ENCODE measurements around the gene DUSP8.
"Not testable (repeated sequence)": the region's sequence is repeated elsewhere in the genome, so short reads cannot be mapped to it uniquely, and the experiment has no call there.

DUSP8 gene

DNA sequence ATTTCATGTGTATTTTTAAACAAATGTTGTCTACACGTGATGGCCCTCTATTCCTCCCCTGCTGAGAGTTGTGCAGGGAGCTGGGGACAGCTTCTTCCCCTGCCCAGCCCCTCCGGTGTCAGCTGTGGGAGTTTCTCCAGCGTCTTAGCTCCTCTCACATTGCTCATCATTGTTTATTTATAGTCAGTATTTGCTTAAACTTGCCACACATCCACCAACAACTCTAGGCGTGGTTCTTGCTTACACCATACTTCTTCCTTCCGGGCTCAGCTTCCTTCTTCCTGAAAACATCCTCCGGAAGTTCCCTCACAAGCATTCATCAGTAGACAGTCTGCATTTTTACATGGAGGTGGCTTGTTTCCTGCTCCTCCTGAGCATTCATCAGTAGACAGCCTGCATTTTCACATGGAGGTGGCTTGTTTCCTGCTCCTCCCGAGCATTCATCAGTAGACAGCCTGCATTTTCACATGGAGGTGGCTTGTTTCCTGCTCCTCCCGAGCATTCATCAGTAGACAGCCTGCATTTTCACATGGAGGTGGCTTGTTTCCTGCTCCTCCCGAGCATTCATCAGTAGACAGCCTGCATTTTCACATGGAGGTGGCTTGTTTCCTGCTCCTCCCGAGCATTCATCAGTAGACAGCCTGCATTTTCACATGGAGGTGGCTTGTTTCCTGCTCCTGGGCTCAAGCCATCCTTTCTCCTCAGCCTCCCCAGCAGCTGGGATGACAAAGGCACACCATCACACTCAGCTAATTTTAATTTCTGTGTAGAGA, 17.3 kb upstream of the DUSP8 start:
- DNase-seq: not testable (repeated sequence)

DNA sequence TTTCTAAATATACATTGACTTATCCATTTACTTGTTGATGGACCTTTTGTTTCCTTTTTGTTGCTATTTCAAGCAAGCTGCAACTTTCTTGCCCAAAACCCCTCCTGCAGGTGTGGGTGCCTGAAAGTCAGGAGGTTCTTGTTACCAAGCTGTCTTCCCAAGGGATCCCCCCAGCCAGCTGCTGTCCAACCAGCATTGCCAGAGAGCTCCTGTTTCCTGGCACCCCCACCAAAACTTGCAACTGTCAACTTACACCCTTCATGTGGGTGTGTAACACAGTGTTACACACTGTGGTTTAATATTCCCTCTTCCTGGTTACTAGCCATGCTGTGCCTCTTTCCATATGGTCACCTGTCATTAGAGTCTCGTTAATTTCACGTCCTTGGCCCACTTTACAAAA, 14.6 kb upstream of the DUSP8 start:
- no peak for DNase-seq

DNA sequence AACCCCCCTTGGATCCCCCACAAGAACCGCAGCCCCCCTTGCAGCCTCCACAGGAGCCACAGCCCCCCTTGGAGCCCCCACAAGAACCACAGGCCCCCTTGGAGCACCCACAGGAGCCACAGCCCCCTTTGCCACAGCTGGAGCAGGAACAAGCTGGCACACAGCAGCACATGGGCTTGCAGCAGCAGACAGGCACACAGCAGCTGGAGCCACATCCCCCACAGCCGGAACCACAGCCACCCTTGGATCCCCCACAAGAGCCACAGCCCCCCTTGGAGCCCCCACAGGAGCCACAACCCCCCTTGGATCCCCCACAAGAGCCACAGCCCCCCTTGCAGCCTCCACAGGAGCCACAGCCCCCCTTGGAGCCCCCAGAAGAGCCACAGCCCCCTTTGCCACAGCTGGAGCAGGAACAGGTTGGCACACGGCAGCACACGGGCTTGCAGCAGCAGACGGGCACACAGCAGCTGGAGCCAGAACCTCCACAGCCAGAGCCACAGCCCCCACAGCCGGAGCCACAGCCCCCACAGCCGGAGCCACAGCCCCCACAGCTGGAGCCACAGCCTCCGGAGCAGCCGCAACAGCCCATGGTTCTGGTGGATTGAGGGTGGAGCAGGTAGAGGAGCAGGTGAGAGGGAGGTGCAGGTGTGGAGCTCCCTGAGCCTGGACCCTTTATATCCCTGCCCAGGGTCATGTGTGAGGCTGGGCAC, 12.7 kb upstream of the DUSP8 start, which contains the start of gene KRTAP5-1:
Gene KRTAP5-1 (minus strand): TSS at position 623 of the 710 bp plus-strand sequence. CDS start 34 bp downstream, at position 589.
- DNase-seq: not testable (repeated sequence)

DNA sequence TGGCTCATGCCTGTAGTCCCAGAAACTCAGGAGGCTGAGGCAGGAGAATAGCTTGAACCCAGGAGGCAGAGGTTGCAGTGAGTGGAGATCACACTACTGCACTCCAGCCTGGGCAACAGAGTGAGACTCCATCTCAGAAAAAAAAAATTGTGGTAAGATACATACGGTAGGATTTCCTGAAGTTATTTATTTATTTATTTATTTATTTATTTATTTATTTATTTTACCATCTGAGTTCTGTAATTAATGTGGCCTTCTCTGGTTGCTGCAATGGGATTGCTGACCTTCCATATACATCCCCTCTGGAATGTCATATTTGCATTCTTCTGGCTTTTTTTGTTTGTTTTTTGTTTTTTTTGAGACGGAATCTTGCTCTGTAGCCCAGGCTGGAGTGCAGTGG, 10.8 kb upstream of the DUSP8 start:
- DNase-seq: not testable (repeated sequence)

DNA sequence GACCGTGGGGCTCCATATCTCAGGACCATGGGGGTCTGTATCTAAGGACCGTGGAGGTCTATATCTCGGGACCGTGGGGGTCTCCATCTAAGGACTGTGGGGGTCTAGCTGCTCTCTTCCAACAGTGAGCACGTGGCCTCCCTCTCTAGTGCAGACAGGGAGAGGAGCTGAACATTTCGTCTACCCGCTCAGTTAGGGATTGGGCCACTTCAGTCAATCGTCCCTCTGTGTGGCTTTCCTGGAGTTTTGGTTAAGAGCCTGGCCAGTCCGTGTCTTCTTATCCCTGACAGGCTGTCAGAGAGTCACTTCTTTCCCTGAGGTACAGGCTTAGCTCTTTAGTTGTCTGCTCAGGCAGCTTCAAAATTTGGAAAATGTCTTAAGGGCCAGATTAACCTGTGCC, 9.9 kb upstream of the DUSP8 start:
- DNase-seq: no peak

DNA sequence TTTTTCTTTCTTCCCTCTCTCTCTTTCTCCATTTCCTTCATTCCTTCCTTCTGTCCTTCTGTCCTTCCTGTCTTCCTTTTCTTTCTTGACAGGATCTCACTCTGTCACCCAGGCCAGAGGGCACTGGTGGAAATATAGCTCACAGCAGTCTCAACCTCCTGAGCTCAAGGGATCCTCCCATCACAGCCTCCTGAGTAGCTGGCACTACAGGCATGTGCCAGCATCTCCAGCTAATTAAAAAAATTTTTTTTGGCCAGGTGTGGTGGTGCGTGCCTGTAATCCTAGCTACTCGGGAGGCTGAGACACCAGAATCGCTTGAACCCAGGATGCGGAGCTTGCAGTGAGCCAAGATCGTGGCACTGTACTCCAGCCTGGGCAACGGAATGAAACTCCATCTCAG, 4.8 kb upstream of the DUSP8 start:
- no peak for DNase-seq

DNA sequence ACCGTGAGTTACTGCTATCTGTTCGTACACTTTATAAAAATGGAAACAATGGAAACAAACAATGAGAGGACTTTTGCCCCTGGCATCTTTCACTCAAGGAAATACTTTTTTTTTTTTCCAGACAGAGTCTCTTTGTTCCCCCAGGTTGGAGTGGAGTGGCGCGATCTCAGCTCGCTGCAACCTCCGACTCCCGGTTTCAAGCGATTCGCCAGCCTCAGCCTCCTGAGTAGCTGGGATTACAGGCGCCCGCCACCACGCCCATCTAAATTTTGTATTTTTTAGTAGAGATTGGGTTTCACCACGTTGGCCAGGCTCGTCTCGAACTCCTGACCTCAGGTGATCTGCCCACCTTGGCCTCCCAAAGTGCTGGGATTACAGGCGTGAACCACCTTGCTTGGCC, 3.7 kb upstream of the DUSP8 start:
- not testable (repeated sequence) for DNase-seq

DNA sequence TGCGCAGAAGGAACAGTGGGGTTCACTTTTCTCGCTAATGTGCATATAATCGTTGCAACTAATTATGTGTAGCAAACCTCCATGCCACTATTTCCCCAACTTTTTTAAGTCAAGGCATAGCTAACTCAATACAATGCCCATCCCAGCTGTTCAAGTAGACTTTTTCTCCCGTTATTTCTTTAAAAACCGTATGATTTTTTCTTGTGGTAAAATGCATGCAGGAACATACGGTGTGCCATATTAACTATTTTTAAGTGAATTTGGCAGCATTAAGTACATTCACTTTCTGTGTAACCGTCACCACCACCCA, 2.8 kb upstream of the DUSP8 start:
- no peak for DNase-seq

DNA sequence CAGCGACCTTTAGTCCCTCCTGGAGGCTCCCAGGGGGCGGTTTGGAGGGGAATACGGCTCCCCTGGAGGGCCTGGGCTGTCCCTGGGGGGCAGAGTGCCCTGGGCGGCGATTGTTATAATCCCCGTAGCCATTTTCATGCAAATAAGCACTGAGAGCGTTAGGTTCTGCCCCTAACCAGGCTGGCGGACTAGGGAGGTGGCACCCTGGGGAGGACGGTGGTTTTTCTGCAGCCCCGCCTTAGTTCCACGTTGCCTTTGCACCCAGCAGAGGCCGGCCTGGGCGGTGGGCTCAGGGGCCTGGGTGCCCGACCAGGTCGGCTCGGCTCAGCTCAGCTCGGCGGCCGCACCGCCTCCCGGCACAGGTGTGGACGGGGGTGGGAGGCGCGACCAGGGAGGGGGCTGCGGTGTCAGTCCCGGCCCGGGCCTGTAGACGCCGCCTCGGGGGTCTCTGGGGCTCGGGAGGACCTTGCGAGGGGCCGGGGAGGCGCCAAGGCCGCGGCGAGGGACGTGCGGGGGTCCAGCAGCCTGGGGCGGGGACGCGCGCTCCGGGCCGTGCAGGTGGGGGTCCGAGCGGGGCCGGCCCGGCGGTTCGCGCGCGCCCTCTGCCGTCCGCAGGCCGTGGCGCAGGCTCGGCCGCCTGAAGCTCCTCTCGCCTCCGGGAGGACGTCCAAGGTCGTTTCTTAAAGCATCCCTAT, 2.3 kb upstream of the DUSP8 start:
- peak; percentile 75 for DNase-seq

DNA sequence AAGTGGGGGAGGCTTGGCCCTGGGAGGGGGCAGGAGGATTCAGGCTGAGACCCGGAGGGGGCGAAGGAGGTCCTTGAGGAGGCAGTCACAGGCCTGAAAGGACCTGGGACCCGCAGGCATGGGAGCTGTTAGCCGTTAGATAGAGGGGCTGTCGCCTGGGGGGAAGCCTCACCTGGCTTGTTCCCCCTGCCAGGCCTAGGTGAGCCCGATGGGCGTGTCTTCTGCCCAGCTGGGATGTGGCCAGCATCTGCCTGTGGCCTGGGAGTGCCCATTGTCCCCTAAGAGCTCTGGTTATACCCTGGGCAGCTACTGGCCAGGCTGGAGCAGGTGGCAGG, 1.8 kb upstream of the DUSP8 start:
- no peak for DNase-seq

DNA sequence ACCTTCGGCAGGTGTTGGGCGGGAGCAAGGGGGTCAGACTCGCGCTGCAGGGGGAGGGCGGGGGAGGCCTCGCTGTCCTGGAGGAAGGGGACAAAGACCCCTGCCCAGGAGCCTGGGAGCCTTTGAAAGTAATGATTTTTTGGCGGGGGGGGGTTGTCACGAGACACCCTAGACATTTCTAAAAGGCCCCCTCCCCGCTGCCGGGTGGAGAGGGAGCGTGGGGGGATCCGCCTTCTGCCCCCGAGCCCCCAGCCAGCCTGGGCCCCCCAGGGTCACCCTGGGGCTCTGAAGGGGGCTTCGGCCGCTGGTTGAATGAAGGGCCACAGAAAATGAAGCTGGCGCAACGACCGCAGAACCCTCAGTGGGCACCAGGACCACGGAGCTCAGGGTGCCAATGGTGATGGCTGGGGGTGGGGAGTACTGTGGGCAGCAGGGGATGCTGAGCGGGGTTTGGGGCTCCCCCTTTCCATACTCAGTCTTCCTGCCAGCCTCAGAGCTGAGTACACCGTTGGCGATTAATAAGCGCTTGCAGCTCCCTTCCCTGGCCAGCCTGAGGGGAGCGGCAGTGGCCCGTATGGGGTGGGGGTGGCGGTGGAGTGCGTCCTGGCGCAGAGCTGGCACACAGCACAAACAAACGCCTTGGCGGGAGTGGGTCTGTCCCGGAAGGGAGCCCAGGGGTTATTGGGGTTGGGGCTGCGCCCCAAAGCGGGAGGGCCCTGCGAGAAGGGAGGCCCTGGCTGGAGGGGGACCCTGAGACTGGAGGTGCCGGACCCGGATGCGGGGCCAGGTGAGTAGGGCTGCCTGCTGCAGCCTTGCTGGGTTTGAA, 1.2 kb upstream of the DUSP8 start:
- DNase-seq: peak; percentile 47

DNA sequence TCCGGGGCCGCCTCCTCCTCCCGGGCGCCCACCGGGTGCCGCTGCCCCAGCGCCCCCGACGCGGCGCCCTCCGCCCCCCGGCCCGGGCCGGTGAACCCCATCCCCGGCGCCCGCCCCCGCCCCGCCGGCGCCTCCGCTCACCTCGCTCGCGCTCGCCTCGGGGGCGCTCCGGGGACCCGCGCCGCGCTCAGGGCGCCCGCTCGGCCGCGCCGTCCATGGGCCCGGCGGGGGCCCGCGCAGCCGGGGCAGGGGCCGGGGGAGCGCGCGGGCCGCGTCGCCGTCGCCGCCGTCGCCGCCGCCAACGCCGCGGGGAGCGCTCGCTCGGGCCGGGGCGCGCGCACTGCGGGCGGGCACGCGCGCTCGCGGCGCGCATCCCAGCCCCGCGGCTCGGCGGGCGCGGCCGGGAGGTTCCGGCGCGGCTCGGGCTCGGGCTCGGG, 293 bp downstream of the DUSP8 start:
- DNase-seq: no peak

DNA sequence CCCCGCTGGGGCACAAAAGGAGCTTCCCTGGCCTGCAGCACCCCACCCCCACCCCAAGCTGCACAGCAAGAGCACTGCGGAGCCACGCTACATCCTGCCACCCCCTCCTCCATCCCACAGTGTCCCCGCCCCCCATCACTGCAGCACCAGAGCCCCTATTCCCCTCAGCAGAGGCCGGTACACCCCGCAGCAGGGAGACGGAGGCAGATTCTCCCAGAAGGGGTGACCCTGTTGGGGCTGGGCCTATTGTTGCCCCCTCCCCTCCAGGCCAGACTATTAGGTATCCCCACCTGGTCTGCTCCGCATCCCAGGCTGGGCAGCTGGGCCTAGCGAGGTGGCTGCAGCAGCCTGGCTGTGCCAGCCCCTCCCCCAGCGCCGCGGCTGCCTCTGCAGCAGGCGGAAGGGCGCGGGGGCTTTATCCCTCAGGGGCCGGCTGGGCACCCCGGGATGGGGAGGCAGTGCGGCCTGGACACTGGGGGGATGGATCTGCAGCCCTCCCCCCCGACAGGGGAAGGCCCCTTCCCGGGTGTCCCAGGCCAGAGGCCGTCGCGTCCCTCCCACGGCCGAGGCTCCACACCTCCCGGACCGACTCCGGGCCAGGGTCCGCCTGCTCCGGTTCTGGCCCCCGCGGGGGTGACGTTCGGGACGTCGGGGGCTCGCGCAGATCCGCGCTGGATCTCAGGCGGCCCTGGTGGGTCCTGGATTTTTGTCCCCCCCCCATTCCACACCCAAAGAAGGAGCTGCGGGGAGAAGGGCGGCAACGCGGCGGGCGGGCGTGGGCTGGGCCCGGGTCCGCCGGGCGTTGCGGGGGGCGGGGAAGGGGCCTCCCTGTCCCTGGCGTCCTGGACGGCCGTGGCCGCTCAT, 943 bp downstream of the DUSP8 start:
- DNase-seq: no peak

DNA sequence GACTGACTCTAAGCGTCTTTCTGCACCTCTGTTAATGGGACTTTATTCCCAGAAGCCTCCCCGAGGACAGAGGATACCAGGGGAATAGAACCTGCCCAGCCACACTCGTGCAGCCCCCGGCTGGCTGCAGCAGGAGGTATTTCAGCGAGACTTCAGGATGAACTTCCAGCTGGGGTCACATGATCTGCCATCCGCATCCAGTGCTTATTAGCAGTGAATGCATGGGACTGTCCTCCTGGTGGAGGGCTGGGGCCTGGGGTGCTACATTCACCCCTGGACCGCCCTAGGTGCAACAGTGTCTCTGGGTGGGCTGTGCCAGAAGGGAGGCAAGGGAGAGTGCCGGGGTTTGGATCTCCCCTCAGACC, 1.6 kb downstream of the DUSP8 start:
- DNase-seq: no peak

DNA sequence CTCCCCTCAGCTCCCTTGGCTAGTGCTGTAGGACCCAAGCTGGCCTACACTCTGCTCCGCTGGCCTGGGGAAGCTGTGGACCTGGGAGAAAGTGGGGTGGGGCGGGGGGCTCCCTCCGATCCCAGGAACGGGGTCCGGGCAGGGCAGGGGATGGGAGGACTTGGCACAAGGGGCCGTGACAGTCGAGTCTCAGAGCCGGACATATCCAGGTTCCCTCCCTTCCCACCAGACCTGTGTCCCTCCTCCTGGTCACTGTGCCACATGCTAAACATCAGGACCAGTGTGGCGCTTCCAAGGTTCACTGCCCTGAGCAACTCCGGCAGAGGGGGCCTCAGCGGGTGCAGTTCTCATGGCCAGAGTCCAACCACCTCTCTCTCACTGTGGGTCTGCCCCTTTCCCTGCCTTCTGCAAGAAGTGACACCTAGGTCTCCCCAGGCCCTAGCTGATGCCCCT, 2.0 kb downstream of the DUSP8 start:
- DNase-seq: no peak

DNA sequence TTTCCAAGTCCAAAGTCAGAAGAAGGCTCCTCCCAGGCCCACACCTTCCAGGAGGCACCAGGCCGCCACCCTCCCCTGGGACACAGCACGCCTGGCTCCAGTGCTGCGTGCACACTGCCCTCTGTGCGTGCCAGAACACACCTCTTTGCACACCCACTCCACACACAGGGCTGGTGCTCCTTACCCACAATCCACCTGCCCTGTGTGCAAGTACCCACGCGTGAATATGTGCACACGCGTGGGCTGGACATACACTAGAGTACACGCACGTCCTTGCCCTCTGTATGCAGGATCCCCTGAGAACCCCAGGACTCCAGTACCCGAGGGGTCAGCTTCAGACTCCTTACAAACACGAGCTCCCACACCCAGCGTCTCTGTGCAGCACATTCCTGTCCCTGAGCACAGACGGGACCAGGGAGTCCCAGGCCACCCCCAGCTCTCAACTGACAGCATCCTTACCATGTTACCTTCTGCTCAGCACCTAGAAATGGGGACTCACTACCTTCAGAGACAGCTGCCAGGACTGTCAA, 2.8 kb downstream of the DUSP8 start:
- no peak for DNase-seq

DNA sequence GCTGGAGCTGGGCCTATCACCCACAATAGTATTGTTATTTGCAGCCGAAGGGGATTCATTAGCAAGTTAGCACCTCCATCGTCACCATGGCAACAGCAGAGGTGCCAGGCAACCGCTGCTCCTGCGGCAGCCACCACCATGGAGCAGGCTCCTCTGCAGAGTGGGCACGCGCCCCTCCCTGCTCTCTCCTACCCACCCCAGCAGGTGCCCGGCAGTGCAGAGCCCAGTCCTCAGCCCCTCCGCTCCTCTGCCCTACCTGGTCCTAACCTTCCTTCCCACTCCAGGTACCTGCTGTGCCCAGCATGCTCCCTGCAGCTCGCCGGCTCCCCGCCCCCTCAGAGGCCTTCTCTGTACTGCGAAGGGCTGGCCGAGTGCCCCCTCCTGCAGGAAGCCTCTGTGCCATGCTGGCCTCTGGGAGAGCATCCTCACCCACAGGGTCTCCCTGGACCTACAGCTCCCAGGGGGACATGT, 3.6 kb downstream of the DUSP8 start:
- DNase-seq: no peak

DNA sequence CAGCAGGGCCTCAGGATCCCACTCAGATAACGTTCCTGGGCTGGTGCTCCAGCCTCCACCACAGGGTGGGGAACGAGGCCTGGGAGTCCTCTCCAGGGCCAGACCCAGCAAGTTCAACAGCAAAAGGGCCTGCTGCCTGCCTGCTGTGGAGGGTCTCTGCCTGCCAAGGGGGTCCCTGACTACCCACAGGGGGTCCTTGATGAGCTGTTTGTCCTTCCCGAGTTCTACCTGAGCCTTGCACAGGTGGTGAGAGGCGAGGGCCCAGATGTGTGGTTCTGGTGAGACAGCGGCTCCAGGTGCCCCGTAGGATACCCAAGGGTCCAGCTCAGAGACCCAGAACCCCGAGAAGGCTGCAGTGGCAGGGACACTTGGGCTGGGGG, 4.4 kb downstream of the DUSP8 start:
- no peak for DNase-seq

DNA sequence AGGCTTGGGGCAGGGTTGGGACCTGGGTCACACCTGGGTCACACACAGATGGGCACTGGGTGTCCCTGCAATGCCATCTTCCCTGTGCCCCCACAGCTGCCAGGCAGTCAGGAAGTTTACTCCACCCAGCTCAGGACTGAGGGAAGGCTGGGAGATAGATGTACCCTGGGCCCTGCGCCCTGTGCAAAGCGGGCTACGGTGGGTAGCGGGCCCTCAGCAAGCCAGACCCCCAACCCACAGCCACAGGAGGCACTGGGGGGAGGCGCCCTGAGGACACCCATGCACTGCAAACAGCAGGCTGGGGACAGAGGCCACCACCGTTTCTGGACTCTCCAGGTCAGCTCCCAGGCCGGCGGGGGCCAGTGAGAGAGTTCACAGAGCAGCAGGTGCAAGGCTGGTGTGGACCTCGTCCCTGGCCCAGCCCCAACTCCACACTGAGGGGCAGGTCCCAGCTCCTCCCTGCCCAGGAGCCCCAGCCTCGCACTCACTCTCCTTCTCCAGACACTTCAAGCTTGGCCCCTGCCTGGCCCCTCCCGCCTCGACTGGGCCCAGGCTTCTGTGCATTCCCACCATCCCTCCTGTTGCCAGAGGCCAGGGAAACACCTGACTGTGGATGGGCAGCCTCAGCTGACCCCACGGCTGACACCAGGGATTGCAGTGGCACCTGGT, 4.9 kb downstream of the DUSP8 start:
- no peak for DNase-seq

DNA sequence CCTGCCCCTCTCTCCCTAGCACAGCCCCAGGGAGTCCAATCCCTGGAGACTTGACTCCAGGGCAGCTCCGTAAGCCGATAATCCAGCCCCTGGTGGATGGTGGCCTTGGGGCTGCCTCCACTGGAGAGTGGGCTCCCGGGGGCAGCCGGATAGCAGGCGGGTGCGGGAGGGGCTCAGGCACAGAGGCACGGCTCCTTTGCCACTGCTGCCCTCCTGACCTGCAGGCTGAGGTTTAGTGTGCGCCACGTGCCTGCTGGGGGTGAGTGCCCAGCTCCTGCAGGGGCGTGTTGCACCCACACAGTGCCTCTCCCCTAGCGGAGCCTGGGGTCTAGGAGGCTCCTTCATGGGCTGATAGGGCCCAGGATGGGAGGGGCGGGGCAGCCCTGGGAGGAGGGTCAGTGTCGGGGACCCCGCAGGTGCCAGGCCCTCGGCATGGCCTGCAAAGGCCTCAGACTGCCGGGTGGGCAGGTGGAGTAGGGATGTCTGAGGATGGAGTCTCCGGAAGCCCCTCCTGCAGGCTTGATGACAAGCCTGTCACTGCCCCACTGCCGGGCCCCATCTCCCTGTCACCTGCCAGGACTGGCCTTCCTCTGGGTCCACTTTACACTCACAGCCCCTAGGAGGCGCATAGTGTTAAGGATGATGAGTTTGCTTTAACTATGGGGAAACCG, 5.6 kb downstream of the DUSP8 start:
- peak; percentile 22 for DNase-seq

DNA sequence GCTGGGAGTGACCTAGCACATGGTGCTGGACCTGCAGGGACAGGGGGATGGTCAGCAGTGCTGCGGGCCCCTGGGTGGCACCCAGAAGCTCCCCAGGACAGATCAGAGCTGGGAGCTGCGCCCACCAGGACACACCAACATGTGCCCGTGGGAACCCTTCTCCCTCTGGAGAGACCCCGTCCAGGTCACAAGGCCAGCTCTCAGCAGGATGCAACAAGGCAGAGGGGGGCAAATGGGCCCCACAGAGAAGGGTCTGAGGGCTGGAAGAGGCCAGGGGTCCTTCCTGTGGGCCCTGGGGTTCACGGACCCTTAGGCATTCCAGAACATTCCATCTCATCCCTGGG, 6.2 kb downstream of the DUSP8 start:
- no peak for DNase-seq

Data from stimulated activated CD8-positive, alpha-beta memory T cell treated with anti-CD3 and anti-CD28 coated beads, Interleukin-4, amount 100 ng/mL, for 48 hours (primary cell).